HG03064 (cell line): ENCODE results near the gene ZNF644.
"Not testable (repeated sequence)": the region's sequence is repeated elsewhere in the genome, so short reads cannot be mapped to it uniquely, and the experiment has no call there.

ENCODE experiments used
- ATAC-seq: cut with Tn5 transposase; IDR thresholded peaks from one replicate; pipeline ENCODE4 v1.9.1; 2021; ENCODE audit warnings: low read depth; ENCODE audit not compliant: unreplicated experiment

The ZNF644 gene

GRCh38 chr1:90940746-90941145 lies 81.1 kb downstream of the ZNF644 start:
- ATAC-seq = no peak

DNA sequence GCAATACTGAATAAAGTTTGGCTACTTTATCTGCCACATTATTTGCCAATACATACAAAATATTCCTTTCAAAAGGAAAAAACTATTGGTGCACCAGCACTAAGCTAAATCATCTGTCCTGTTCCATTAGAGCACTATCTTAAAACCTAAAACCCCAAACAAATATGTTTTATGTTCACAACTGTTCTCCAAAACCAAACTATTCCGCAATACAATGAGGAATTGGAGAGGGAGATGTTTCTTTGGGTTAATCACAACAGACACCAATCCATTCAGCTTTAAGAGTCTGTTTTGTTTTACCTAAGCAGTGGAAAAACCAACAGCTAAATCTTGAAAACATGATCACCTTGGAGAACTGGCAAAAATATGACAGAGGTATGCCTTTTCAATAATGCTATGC lies 85.1 kb downstream of the ZNF644 start:
- no peak for ATAC-seq

- ATAC-seq = no peak
Measured at GRCh38 chr1:90936061-90936460, 85.8 kb downstream of the ZNF644 start.

DNA sequence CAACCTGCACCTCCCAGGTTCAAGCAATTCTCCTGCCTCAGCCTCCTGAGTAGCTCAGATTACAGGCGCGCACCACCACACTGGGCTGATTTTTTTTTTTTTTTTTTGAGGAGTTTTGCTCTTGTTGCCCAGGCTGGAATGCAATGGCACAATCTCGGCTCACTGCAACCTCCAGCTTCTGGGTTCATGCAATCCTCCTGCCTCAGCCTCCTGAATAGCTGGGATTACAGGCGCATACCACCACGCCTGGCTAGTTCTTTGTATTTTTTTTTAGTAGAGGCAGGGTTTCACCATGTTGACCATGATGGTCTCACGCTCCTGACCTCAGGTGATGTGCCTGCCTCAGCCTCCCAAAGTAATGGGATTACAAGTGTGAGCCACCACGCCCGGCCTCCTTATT lies 93.6 kb downstream of the ZNF644 start:
- not testable (repeated sequence) for ATAC-seq

GRCh38 chr1:90927674-90928073 lies 94.2 kb downstream of the ZNF644 start:
- not testable (repeated sequence) for ATAC-seq

- no peak for ATAC-seq
Measured at GRCh38 chr1:90926971-90927370, 94.9 kb downstream of the ZNF644 start.

- ATAC-seq = no peak
Measured at GRCh38 chr1:90925928-90926869, 95.6 kb downstream of the ZNF644 start.

- ATAC-seq = no peak
Measured at GRCh38 chr1:90924982-90925381, 96.9 kb downstream of the ZNF644 start.

GRCh38 chr1:90922996-90923395 lies 98.8 kb downstream of the ZNF644 start:
- no peak for ATAC-seq

DNA sequence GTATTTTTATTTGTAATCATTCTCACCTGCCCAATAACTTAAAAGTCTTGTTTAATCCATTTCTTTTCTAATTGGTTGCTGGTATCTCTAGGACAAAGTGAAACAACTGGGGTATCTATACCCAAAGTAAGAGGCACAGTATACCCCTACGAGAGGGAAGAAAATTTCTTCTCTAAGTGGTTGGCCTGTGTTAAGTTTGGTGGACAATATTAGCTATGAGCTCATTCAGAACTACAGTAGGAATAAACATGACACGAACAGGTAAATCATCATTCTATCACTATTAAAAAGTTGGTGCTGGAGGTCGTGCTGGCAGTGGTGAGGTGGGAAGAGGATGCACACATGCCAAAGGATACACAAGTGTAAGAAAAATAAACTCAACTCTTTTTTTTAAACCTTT lies 99.6 kb downstream of the ZNF644 start:
- no peak for ATAC-seq

- ATAC-seq = no peak
Measured at GRCh38 chr1:90919900-90920299, 101.9 kb downstream of the ZNF644 start.

DNA sequence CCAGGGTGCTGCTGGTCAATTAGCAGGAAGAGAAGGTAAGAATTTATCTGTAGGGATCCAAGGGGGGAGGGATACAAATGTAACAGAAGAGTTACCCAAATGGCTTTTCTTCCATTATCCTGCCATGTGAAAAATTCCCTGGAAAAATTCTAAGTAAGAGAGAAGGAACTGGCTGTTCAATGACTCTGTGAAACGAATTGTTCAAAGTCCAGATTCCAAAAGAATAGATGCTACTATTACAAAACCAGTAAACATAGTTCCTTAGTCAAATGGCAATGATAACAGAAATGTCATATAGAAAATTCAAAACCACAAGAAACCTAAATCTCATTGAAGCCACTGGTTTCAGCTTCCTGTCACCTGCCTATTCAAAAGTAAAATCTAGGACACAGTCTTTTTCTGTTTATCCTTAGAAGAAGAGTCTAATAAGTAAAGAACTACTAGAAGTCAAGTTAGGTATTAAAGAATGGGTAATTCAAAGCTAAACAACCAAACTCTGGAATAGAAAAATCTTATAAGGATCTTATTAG lies 102.6 kb downstream of the ZNF644 start:
- ATAC-seq = no peak

DNA sequence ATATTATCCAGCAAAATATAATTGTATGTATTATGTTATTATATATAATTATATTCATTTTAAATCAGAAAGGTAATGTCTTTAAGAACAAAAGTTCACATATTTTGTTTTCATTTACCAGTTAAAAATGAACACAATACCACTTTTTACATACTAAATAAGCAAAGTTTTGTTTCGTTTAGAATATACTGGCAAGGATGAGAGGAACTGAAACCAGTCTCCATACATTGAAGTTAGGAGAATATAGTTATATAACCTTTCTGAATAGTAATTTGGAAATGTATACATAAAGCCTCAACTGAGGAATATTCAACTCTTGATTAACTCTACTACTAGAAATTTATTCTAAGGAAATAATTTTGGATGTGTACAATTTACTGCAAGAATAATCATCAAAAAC lies 110.5 kb downstream of the ZNF644 start:
- ATAC-seq = no peak

DNA sequence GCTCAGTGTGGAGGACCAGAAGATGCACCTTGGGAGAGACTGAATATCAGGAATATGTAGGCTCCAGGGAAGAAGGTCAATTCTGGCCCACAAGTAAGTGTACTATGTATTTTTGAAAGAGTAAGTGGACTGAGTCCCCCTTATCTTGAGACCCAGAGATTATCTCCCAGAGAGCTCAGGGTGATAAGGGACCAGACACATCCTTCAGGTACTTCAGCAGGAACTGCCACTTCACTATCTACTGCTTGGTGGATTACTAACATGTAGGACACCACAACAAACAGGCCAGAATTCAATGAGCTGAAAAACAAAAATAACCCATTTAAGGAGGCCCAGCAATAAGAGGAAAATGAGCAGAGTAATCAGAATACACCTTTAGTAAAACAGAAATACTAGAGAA lies 119.2 kb downstream of the ZNF644 start:
- no peak for ATAC-seq

DNA sequence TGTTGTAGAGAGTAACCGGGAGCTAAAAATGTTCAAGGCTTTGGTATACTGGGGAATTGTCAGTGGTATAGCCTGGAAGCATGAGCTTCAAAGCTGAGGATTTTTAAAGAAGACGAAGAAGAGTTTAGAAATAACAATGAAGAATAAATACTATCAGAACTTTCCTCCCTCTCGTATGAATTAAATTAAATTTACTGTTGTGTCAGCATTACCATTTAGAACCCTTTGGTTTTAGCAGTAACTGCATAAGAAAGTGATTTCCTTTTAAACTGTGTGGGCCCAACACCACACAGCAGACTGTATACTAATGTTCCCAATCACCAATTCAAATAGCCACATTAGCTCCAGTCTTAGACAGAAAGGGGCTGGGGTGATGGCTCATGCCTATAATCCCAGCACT lies 122.6 kb downstream of the ZNF644 start:
- no peak for ATAC-seq

DNA sequence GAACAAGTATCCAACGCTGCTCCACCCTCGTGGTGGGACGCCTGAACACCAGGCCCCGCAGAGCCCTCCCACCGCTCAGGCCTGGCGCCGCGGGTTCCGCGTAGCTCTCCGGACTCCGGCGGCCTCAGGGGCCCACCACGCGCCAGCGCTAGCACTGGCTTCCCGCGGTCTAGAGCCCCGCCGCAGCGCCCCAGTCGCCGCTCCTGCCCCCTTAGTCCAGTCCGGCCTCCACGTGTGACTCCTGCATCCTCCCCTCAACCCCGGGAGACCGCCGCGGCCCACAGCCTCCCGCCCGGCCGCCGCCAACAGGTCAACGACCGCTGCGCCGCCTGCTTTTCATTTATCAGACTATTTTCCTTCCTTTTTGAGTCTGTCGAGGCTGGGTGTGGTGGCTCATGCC lies 128.2 kb downstream of the ZNF644 start:
- not testable (repeated sequence) for ATAC-seq

GRCh38 chr1:90892884-90893283 lies 129.0 kb downstream of the ZNF644 start:
- ATAC-seq = not testable (repeated sequence)

DNA sequence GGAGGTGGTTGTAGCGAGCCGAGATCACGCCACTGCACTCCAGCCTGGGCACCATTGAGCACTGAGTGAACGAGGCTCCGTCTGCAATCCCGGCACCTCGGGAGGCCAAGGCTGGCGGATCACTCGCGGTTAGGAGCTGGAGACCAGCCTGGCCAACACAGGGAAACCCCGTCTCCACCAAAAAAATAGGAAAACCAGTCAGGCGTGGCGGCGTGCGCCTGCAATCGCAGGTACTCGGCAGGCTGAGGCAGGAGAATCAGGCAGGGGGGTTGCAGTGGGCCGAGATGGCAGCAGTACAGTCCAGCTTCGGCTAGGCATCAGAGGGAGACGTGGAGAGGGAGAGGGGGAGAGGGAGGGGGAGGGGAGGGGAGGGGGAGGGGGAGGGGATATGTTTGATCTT lies 129.6 kb downstream of the ZNF644 start:
- ATAC-seq = not testable (repeated sequence)

- ATAC-seq = not testable (repeated sequence)
Measured at GRCh38 chr1:90891756-90892155, 130.1 kb downstream of the ZNF644 start.

GRCh38 chr1:90882221-90882620 lies 139.6 kb downstream of the ZNF644 start:
- no peak for ATAC-seq

DNA sequence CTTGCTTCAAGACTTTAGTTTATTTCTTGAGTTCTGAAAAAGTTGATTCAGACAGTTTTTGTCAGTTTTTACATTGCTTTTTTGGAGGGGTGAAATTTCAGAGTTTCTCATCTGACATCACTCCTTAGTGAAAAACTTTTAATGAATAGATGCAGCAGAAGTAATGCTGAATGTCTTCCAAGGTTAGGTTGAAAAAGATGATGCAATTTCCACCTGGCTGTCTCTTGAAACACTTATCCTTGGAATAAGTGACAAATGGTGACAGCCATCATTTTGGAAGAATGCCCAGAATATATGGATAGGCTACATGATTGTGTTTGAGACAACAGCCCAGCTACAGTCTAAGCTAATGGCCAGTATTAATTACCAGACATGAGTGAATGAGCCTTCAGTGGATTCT lies 140.8 kb downstream of the ZNF644 start:
- ATAC-seq = no peak

DNA sequence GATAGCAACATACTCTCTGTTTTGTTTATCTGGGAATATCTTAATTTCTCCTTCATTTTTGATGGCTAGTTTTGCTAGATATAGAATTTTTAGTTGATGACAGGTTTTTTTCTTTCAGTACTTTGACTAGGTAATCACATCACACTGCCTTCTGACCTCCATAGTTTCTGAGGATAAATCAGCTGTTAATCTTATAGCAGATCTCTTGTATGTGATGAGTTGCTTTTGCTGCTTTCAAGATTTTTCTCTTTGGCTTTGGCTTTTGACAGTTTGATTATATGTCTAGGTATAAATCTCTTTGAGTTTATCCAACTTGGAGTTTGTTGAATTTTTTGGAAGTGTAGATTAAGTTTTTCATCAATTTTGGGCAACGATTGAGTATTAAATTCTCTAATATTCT lies 142.6 kb downstream of the ZNF644 start:
- ATAC-seq = no peak
